Suprapubic skin (tissue), 4 donors: Measurements from ENCODE around the gene ACAD10. TPM values are rescaled to one million over a fixed set of nuclear protein-coding genes. Genes with fewer than 3 reads are reported as not detected.

Experiments
- DNase-seq, 2 donors: peaks; one replicate each; pipeline ENCODE4 v3.0.0-alpha.2; 2019; ENCODE audit warnings: low spot score in 2 of 2
- H3K27ac ChIP-seq: fragments of 200-600 bp; sonication (generic); one replicate; pipeline ENCODE4 v1.5.1; 2019
- H3K27me3 ChIP-seq: fragments of 200-600 bp; sonication (generic); one replicate; pipeline ENCODE4 v1.5.1; 2019
- H3K36me3 ChIP-seq: fragments of 200-600 bp; sonication (generic); one replicate; pipeline ENCODE4 v1.5.1; 2019
- H3K4me1 ChIP-seq: fragments of 200-600 bp; sonication (generic); one replicate; pipeline ENCODE4 v1.5.1; 2019
- H3K4me3 ChIP-seq: fragments of 200-600 bp; sonication (generic); one replicate; pipeline ENCODE4 v1.5.1; 2019; ENCODE audit warnings: mild to moderate bottlenecking
- H3K9me3 ChIP-seq: fragments of 200-600 bp; sonication (generic); one replicate; pipeline ENCODE4 v1.5.1; 2019
- EP300 ChIP-seq: sonication (generic); formaldehyde crosslinking; IDR thresholded peaks from one replicate; pipeline ENCODE4 v1.6.1; 2017; ENCODE audit warnings: antibody characterized with exemption
- POLR2A ChIP-seq, 2 donors: fragments of 450-650 bp; IDR thresholded peaks; one replicate each; pipeline ENCODE4 v1.6.1; 2017; ENCODE audit warnings: antibody characterized with exemption in 2 of 2, mild to moderate bottlenecking in 2 of 2, moderate library complexity in 2 of 2
- POLR2AphosphoS5 ChIP-seq, 3 donors: sonication (generic); formaldehyde crosslinking; IDR thresholded peaks; one replicate each; pipeline ENCODE4 v1.6.1; 2017; ENCODE audit warnings: antibody characterized with exemption in 3 of 3
- WGBS: methylation state at CpG from one replicate; pipeline ENCODE4 v1.1.5; 2018; 5-methylcytosine and 5-hydroxymethylcytosine counted together
- total RNA-seq, 4 donors: library from RNA; depleted of rRNA; stranded (reverse); fragments of >200 nt; gene quantifications; one replicate each; pipeline ENCODE4 v1.1.0, GENCODE V29; 2016
- TF ChIP-seq, protein P1 (sequence below), 2 donors: fragments of 200-600 bp in 1 of 2; fragments of 450-650 bp in 1 of 2; sonication (generic) in 1 of 2; IDR thresholded peaks; one replicate each; pipeline ENCODE4 v1.5.1; 2016 to 2019; ENCODE audit warnings: antibody characterized with exemption in 2 of 2, mild to moderate bottlenecking in 1 of 2, moderate library complexity in 1 of 2

The ACAD10 gene
- total RNA-seq, 4 donors from 2014 or later = 22.8 to 75.7 (median 26.5) TPM

- TF ChIP-seq POLR2A (IDR thresholded peaks at IDR 0.05) = no peak
- TF ChIP-seq, protein P1, sequence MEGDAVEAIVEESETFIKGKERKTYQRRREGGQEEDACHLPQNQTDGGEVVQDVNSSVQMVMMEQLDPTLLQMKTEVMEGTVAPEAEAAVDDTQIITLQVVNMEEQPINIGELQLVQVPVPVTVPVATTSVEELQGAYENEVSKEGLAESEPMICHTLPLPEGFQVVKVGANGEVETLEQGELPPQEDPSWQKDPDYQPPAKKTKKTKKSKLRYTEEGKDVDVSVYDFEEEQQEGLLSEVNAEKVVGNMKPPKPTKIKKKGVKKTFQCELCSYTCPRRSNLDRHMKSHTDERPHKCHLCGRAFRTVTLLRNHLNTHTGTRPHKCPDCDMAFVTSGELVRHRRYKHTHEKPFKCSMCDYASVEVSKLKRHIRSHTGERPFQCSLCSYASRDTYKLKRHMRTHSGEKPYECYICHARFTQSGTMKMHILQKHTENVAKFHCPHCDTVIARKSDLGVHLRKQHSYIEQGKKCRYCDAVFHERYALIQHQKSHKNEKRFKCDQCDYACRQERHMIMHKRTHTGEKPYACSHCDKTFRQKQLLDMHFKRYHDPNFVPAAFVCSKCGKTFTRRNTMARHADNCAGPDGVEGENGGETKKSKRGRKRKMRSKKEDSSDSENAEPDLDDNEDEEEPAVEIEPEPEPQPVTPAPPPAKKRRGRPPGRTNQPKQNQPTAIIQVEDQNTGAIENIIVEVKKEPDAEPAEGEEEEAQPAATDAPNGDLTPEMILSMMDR (IDR thresholded peaks at IDR 0.05) = no peak
- TF ChIP-seq EP300 = no peak
- TF ChIP-seq POLR2AphosphoS5 (IDR thresholded peaks at IDR 0.05) = no peak
- Histone ChIP-seq H3K4me1 (peaks cover 29% of the 10 kb centered on the region), H3K27me3 (no peaks in the 10 kb centered on the region), H3K27ac (no peak overlapping the region), H3K36me3 (peaks cover 9% of the 10 kb centered on the region), H3K4me3 (no peak overlapping the region), H3K9me3 (no peaks in the 10 kb centered on the region)
- 48% methylated on average over 2 of the region's 2 CpGs for WGBS
- DNase-seq = no peak
Observed at GRCh38 chr12:111687255-111687654, 1.4 kb downstream of the ACAD10 start.

GRCh38 chr12:111687952-111688351 is 2.1 kb downstream of the ACAD10 start:
- H3K4me1 ChIP-seq = peaks cover 29% of the 10 kb centered on the region
- WGBS = 89% methylated on average over 10 of the region's 10 CpGs
- no peaks in the 10 kb centered on the region for H3K27me3 ChIP-seq
- H3K27ac ChIP-seq = no peak overlapping the region
- no peak for TF ChIP-seq EP300
- no peak for TF ChIP-seq POLR2A (IDR thresholded peaks at IDR 0.05)
- TF ChIP-seq, protein P1 (IDR thresholded peaks at IDR 0.05) = no peak
- no peak for TF ChIP-seq POLR2AphosphoS5 (IDR thresholded peaks at IDR 0.05)
- H3K9me3 ChIP-seq = no peaks in the 10 kb centered on the region
- no peak overlapping the region for H3K4me3 ChIP-seq
- DNase-seq = no peak
- H3K36me3 ChIP-seq = peaks cover 7% of the 10 kb centered on the region

DNA sequence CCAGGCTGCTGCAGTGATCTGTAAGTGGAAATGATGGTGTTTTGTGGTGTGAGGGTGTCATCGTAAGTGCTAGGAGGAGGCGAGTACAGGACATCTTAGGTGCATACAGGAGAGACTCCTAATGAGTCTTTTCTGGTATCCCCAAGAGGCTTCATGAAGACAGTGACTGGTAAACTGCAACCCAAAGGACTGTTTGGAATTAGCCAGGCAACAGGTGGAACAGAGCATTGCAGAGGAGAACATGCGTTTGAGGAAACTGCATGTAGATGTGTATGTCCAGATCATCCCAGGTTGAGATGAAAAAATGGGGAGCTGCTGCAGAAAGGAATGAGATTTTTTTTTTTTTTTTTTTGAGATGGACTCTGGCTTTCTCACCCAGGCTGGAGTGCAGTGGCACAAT is 5.4 kb downstream of the ACAD10 start:
- Histone ChIP-seq H3K36me3 (peaks cover 38% of the 10 kb centered on the region), H3K27ac (no peak overlapping the region), H3K4me1 (peaks cover 11% of the 10 kb centered on the region), H3K9me3 (no peaks in the 10 kb centered on the region), H3K27me3 (no peaks in the 10 kb centered on the region), H3K4me3 (no peak overlapping the region)
- DNase-seq = no peak
- 90% methylated on average over 3 of the region's 3 CpGs for WGBS
- TF ChIP-seq EP300 (no peak), POLR2A (IDR thresholded peaks at IDR 0.05) (no peak), POLR2AphosphoS5 (IDR thresholded peaks at IDR 0.05) (no peak)
- TF ChIP-seq, protein P1 (IDR thresholded peaks at IDR 0.05) = no peak

DNA sequence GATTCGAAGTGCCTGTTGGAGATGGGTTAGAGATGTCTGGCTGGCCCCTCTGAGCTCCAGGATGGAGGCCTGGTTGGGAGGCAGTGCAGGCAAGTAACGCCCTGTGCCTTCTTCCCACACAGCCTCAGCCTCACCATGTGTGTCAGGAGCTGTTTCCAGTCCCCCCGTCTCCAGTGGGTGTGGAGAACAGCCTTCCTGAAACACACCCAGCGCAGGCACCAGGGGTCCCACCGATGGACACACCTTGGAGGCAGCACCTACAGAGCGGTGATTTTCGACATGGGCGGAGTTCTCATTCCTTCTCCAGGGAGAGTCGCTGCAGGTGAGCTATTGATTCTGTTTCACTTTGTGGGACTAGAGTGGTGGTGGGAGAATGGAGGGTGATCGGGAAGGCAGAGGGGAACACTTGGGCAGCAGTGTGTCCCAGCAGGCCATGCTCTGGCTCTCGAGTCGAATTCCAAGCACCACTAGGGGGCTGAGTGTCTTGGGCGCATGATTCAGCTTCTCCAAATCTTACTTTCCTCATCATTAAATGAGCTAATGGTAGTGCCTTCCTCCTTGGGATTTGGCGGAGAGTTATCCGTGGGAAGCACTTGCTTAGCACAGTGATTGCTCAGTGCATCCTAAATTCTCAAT is 6.8 kb downstream of the ACAD10 start:
- TF ChIP-seq POLR2A (IDR thresholded peaks at IDR 0.05) = no peak
- TF ChIP-seq POLR2AphosphoS5 (IDR thresholded peaks at IDR 0.05) = no peak
- TF ChIP-seq EP300 = no peak
- TF ChIP-seq, protein P1 (IDR thresholded peaks at IDR 0.05) = no peak
- H3K27ac ChIP-seq = no peak overlapping the region
- DNase-seq = no peak
- H3K9me3 ChIP-seq = no peaks in the 10 kb centered on the region
- 95% methylated on average over 14 of the region's 15 CpGs for WGBS
- no peaks in the 10 kb centered on the region for H3K27me3 ChIP-seq
- no peaks in the 10 kb centered on the region for H3K4me1 ChIP-seq
- H3K4me3 ChIP-seq = no peak overlapping the region
- H3K36me3 ChIP-seq = peaks cover 52% of the 10 kb centered on the region

GRCh38 chr12:111693818-111694217 is 8.0 kb downstream of the ACAD10 start:
- Histone ChIP-seq H3K4me3 (no peak overlapping the region), H3K36me3 (peaks cover 63% of the 10 kb centered on the region), H3K4me1 (no peaks in the 10 kb centered on the region), H3K27me3 (no peaks in the 10 kb centered on the region), H3K27ac (no peak overlapping the region), H3K9me3 (no peaks in the 10 kb centered on the region)
- DNase-seq = no peak
- TF ChIP-seq EP300 = no peak
- 96% methylated on average over 5 of the region's 5 CpGs for whole genome bisulfite sequencing

DNA sequence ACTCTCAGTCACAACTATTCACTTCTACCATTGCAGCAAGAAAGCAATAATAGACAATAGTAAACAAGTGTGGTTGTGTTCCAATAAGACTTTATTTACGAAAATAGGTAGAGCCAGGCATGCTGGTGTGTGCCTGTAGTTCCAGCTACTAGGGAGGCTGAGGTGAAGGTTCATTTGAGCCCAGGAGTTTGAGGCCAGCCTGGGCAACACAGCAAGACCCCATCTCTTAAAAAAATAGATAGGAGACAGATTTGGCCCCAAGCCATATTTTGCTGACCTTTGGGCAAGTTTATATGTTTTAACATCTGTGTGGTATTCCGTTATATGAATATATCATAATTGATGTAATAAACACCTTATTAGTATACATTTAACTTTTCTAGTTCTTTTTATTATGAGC is 14.1 kb downstream of the ACAD10 start:
- 93% methylated on average over 2 of the region's 2 CpGs for WGBS
- no peak overlapping the region for H3K27ac ChIP-seq
- DNase-seq = no peak
- H3K4me3 ChIP-seq = no peak overlapping the region
- TF ChIP-seq EP300 = no peak
- no peak for TF ChIP-seq POLR2AphosphoS5 (IDR thresholded peaks at IDR 0.05)
- TF ChIP-seq POLR2A (IDR thresholded peaks at IDR 0.05) = no peak
- TF ChIP-seq, protein P1 (IDR thresholded peaks at IDR 0.05) = no peak
- H3K4me1 ChIP-seq = no peaks in the 10 kb centered on the region
- no peaks in the 10 kb centered on the region for H3K27me3 ChIP-seq
- peaks cover 77% of the 10 kb centered on the region for H3K36me3 ChIP-seq
- no peaks in the 10 kb centered on the region for H3K9me3 ChIP-seq
